Breast epithelium (tissue), 4 donors: ENCODE data around the gene PITPNM1. TPM values are rescaled to one million over a fixed set of nuclear protein-coding genes. Genes with fewer than 3 reads are reported as not detected.

ENCODE experiments used
- DNase-seq, 2 donors: peaks; one replicate each; pipeline ENCODE4 v3.0.0-alpha.2; 2019; ENCODE audit warnings: low spot score in 2 of 2
- H3K27ac ChIP-seq, 2 donors: fragments of 200-600 bp; sonication (generic) in 1 of 2; one replicate each; pipeline ENCODE4 v1.5.1; 2016 to 2019; ENCODE audit warnings: mild to moderate bottlenecking in 1 of 2
- H3K27me3 ChIP-seq, 2 donors: fragments of 200-600 bp; sonication (generic) in 1 of 2; one replicate each; pipeline versions ENCODE4 v1.5.1 to v1.6.0; 2017 to 2019; ENCODE audit warnings: control low read depth in 1 of 2, mild to moderate bottlenecking in 1 of 2
- H3K36me3 ChIP-seq: fragments of 200-600 bp; one replicate; pipeline ENCODE4 v1.5.1; 2019
- H3K4me1 ChIP-seq, 2 donors: fragments of 200-600 bp; sonication (generic); one replicate each; pipeline ENCODE4 v1.5.1; 2016 to 2019; ENCODE audit warnings: control low read depth in 1 of 2
- H3K4me3 ChIP-seq, 3 donors: fragments of 200-600 bp; sonication (generic); 1 replicate in 2 of 3; 2 replicates in 1 of 3; pipeline ENCODE4 v1.5.1; 2016 to 2019; ENCODE audit warnings: mild to moderate bottlenecking in 3 of 3, moderate library complexity in 2 of 3
- H3K9me3 ChIP-seq, 2 donors: fragments of 200-600 bp; sonication (generic) in 1 of 2; one replicate each; pipeline ENCODE4 v1.5.1; 2016 to 2019; ENCODE audit warnings: control low read depth in 1 of 2
- CTCF ChIP-seq, 3 donors: fragments of 450-650 bp; IDR thresholded peaks; one replicate each; pipeline ENCODE4 v1.5.1; 2016 to 2017; ENCODE audit warnings: antibody characterized with exemption in 3 of 3, mild to moderate bottlenecking in 3 of 3, moderate library complexity in 3 of 3
- POLR2A ChIP-seq: fragments of 450-650 bp; IDR thresholded peaks from one replicate; pipeline ENCODE4 v1.6.1; 2016; ENCODE audit warnings: antibody characterized with exemption, mild to moderate bottlenecking, moderate library complexity
- POLR2AphosphoS5 ChIP-seq, 3 donors: sonication (generic); formaldehyde crosslinking; IDR thresholded peaks; one replicate each; pipeline ENCODE4 v1.6.1; 2017; ENCODE audit warnings: antibody characterized with exemption in 3 of 3
- intact Hi-C: fragments of 100-400 bp; cut with DNase I; formaldehyde crosslinking; loops from one replicate; pipeline ENCODE4 v1.15.1; 2023; ENCODE audit warnings: low total_unique reads
- total RNA-seq, 3 donors: library from RNA; depleted of rRNA; stranded (reverse); fragments of >200 nt; gene quantifications; one replicate each; pipeline ENCODE4 v1.1.0, GENCODE V29; 2016

The PITPNM1 gene
- total RNA-seq, 3 donors from 2014 or later = 6.4 to 20.0 (median 11.7) TPM

GRCh38 chr11:67502328-67502979, 2.7 kb downstream of the PITPNM1 start:
- Histone ChIP-seq H3K27ac (no peak overlapping the region), H3K36me3 (no peaks in the 10 kb centered on the region), H3K9me3 (no peaks in the 10 kb centered on the region), H3K27me3 (no peaks in the 10 kb centered on the region), H3K4me1 (peaks cover 17 to 25% of the 10 kb centered on the region in 2 donors), H3K4me3 (no peak overlapping the region)
- DNase-seq = no peak
- intact Hi-C loops = loop anchor here (10.0 kb wide), 1 partner anchor 108 kb away; the partner anchor contains the start of gene RAD9A
- TF ChIP-seq POLR2A (no peak), POLR2AphosphoS5 (IDR thresholded peaks at IDR 0.05) (no peak), CTCF (IDR thresholded peaks at IDR 0.05) (no peak)

GRCh38 chr11:67501854-67502253, 3.3 kb downstream of the PITPNM1 start:
- TF ChIP-seq POLR2AphosphoS5 (IDR thresholded peaks at IDR 0.05) (no peak), POLR2A (no peak), CTCF (IDR thresholded peaks at IDR 0.05) (no peak)
- Histone ChIP-seq H3K4me3 (no peak overlapping the region), H3K9me3 (no peaks in the 10 kb centered on the region), H3K36me3 (no peaks in the 10 kb centered on the region), H3K27ac (no peak overlapping the region), H3K27me3 (no peaks in the 10 kb centered on the region), H3K4me1 (peaks cover 17 to 19% of the 10 kb centered on the region in 2 donors)
- intact Hi-C loops = loop anchor here (10.0 kb wide), 1 partner anchor 107 kb away; the partner anchor contains the start of gene RAD9A
- DNase-seq = no peak

- no peak for TF ChIP-seq POLR2A
- no peak for TF ChIP-seq CTCF (IDR thresholded peaks at IDR 0.05)
- no peak for TF ChIP-seq POLR2AphosphoS5 (IDR thresholded peaks at IDR 0.05)
- DNase-seq = no peak
- intact Hi-C loops = loop anchor here (10.0 kb wide), 1 partner anchor 106 kb away; the partner anchor contains the start of gene RAD9A
- no peak overlapping the region for H3K27ac ChIP-seq
- H3K4me1 ChIP-seq = peaks cover 13 to 17% of the 10 kb centered on the region in 2 donors
- H3K36me3 ChIP-seq = no peaks in the 10 kb centered on the region
- H3K4me3 ChIP-seq = no peak overlapping the region
- no peaks in the 10 kb centered on the region for H3K9me3 ChIP-seq
- H3K27me3 ChIP-seq = no peaks in the 10 kb centered on the region
These were observed 4.1 kb downstream of the PITPNM1 start for GRCh38 chr11:67500831-67501715.

GRCh38 chr11:67500484-67500821, 4.7 kb downstream of the PITPNM1 start:
- no peaks in the 10 kb centered on the region for H3K27me3 ChIP-seq
- H3K9me3 ChIP-seq = no peaks in the 10 kb centered on the region
- no peak for TF ChIP-seq POLR2A
- no peak for TF ChIP-seq CTCF (IDR thresholded peaks at IDR 0.05)
- no peak for TF ChIP-seq POLR2AphosphoS5 (IDR thresholded peaks at IDR 0.05)
- intact Hi-C loops = loop anchor here (10.0 kb wide), 1 partner anchor 106 kb away; the partner anchor contains the start of gene RAD9A
- H3K4me3 ChIP-seq = no peak overlapping the region
- DNase-seq = no peak
- no peaks in the 10 kb centered on the region for H3K36me3 ChIP-seq
- H3K27ac ChIP-seq = no peak overlapping the region
- peaks cover 9 to 13% of the 10 kb centered on the region in 2 donors for H3K4me1 ChIP-seq
